C4-2B (cell line): Measurements from ENCODE around the gene MAS1L.

Source experiments
- ZFX ChIP-seq: fragments of 450-650 bp; IDR thresholded peaks from 2 replicates; pipeline ENCODE4 v1.6.1; 2017
- TF ChIP-seq, protein P1 (sequence below): fragments of 450-650 bp; conservative IDR thresholded peaks from 2 replicates; pipeline ENCODE4 v1.5.1; 2017; ENCODE audit warnings: mild to moderate bottlenecking

DNA sequence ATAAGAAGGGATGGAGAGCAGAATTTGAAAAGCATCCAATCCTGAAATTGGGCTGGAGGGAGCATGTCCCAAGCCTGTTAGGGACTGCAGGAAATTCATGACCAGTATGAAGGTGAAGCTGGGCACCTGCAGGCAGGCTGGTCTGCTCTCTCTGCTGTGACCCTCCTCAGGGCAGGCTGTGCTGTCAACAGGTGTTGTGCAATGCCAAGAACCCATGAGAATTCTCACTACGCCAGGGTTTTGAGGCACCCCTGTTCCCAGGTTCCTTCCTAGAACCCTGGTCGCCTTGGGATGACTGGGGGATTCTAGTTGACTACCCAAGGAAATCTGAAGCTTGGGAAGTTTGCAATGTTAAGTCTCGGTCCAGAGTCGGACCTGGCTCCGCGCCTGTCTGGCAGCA is 13.3 kb upstream of the MAS1L start:
- TF ChIP-seq, protein P1, sequence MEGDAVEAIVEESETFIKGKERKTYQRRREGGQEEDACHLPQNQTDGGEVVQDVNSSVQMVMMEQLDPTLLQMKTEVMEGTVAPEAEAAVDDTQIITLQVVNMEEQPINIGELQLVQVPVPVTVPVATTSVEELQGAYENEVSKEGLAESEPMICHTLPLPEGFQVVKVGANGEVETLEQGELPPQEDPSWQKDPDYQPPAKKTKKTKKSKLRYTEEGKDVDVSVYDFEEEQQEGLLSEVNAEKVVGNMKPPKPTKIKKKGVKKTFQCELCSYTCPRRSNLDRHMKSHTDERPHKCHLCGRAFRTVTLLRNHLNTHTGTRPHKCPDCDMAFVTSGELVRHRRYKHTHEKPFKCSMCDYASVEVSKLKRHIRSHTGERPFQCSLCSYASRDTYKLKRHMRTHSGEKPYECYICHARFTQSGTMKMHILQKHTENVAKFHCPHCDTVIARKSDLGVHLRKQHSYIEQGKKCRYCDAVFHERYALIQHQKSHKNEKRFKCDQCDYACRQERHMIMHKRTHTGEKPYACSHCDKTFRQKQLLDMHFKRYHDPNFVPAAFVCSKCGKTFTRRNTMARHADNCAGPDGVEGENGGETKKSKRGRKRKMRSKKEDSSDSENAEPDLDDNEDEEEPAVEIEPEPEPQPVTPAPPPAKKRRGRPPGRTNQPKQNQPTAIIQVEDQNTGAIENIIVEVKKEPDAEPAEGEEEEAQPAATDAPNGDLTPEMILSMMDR = no peak
- no peak for TF ChIP-seq ZFX
